Naive B cell (primary cell): ENCODE measurements around the gene NR5A1. TPM values are rescaled to one million over a fixed set of nuclear protein-coding genes. Genes with fewer than 3 reads are reported as not detected.

Experiments
- ATAC-seq, 2 donors: fragments of 150-1000 bp; cut with Tn5 transposase; 2 replicates each; pipeline ENCODE4 v1.10.0; 2021; ENCODE audit warnings: low read depth in 2 of 2, mild to moderate bottlenecking in 2 of 2, moderate library complexity in 2 of 2
- DNase-seq: peaks from one replicate; pipeline ENCODE4 v3.0.0; 2022
- H3K27ac Mint-ChIP-seq, 6 donors: one replicate each; pipeline ENCODE4 v1.8.0; 2020 to 2022; ENCODE audit warnings: mild to moderate bottlenecking in 6 of 6, mixed read lengths in 6 of 6, moderate library complexity in 5 of 6, inconsistent platforms in 2 of 6
- H3K27me3 Mint-ChIP-seq, 3 donors: one replicate each; pipeline ENCODE4 v1.8.0; 2021 to 2022; ENCODE audit warnings: mixed read lengths in 3 of 3, mild to moderate bottlenecking in 1 of 3
- H3K36me3 Mint-ChIP-seq, 2 donors: one replicate each; pipeline ENCODE4 v1.8.0; 2020 to 2022; ENCODE audit warnings: mixed read lengths in 2 of 2, inconsistent platforms in 1 of 2, mild to moderate bottlenecking in 1 of 2
- H3K4me1 Mint-ChIP-seq, 3 donors: one replicate each; pipeline ENCODE4 v1.8.0; 2020 to 2022; ENCODE audit warnings: mixed read lengths in 3 of 3, inconsistent platforms in 1 of 3, mild to moderate bottlenecking in 1 of 3, moderate library complexity in 1 of 3
- H3K4me3 Mint-ChIP-seq, 8 donors: one replicate each; pipeline ENCODE4 v1.8.0; 2020 to 2022; ENCODE audit warnings: mild to moderate bottlenecking in 8 of 8, mixed read lengths in 8 of 8, moderate library complexity in 8 of 8, inconsistent platforms in 2 of 8
- H3K9me3 Mint-ChIP-seq, 7 donors: one replicate each; pipeline ENCODE4 v1.8.0; 2020 to 2022; ENCODE audit warnings: mixed read lengths in 7 of 7, mild to moderate bottlenecking in 5 of 7, inconsistent platforms in 2 of 7, moderate library complexity in 1 of 7
- polyA plus RNA-seq, 6 donors: library from polyadenylated mRNA; unstranded; fragments of 300-500 nt; fragmentation: Illumina TruSeq; gene quantifications; one replicate each; pipeline ENCODE4 v1.2.3, GENCODE V29; 2021; ENCODE audit warnings: low read depth in 6 of 6

The NR5A1 gene
- polyA plus RNA-seq, 6 donors from 2014 or later: not detected

GRCh38 chr9:124510650-124511425 lies 3.6 kb upstream of the NR5A1 start:
- H3K27me3 Mint-ChIP-seq: peaks cover 4 to 45% (median 42%) of the 10 kb centered on the region in 3 donors
- no peak for DNase-seq
- H3K9me3 Mint-ChIP-seq: no peaks in the 10 kb centered on the region
- peak overlapping the region in 1 of 6 donors; percentile 24 for H3K27ac Mint-ChIP-seq
- H3K36me3 Mint-ChIP-seq: no peaks in the 10 kb centered on the region
- no peak overlapping the region for H3K4me3 Mint-ChIP-seq
- peaks cover 2 to 9% (median 7%) of the 10 kb centered on the region in 3 donors for H3K4me1 Mint-ChIP-seq
- ATAC-seq: no peak

DNA sequence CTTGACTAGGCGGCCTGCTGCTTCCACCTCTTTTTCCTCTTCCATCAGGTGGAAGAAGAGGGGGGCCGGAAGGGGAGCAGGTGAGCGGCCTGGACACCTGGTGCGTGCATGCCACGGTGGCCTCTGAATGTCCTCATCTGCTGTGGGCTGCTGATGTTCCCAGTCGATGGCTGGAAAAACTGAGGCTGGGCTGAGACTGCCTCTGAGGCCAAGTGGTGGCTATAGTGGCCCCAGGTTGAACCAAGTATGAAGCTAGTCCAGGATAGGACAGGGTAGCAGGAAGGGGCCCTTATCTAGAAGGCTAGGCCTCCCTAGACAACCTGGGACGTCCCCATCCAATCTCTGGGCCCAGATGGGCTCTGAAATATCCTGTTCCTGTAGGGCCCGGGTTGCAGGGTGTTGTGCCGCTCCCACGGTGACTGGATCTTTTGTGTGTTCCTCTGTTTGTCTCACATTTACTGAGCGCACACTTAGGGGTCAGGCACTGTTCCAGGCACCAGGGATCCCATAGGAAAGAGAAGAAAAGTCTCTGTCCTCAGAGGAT lies 753 bp upstream of the NR5A1 start:
- H3K27me3 Mint-ChIP-seq: peaks cover 8 to 59% (median 59%) of the 10 kb centered on the region in 3 donors
- H3K27ac Mint-ChIP-seq: no peak overlapping the region
- no peak for DNase-seq
- peaks cover 0 to 9% of the 10 kb centered on the region in 2 donors for H3K36me3 Mint-ChIP-seq
- peaks cover 0 to 4% (median 0%) of the 10 kb centered on the region in 7 donors for H3K9me3 Mint-ChIP-seq
- ATAC-seq: no peak
- H3K4me1 Mint-ChIP-seq: peaks cover 13 to 20% (median 15%) of the 10 kb centered on the region in 3 donors
- H3K4me3 Mint-ChIP-seq: peak overlapping the region in 1 of 8 donors; percentile 35

GRCh38 chr9:124506433-124506832 lies 766 bp downstream of the NR5A1 start:
- peaks cover 0 to 9% of the 10 kb centered on the region in 2 donors for H3K36me3 Mint-ChIP-seq
- no peak for DNase-seq
- peak overlapping the region in 1 of 8 donors; percentile 10 for H3K4me3 Mint-ChIP-seq
- peaks cover 10 to 13% (median 10%) of the 10 kb centered on the region in 3 donors for H3K4me1 Mint-ChIP-seq
- H3K27ac Mint-ChIP-seq: no peak overlapping the region
- peaks cover 0 to 4% (median 0%) of the 10 kb centered on the region in 7 donors for H3K9me3 Mint-ChIP-seq
- peaks cover 7 to 61% (median 47%) of the 10 kb centered on the region in 3 donors for H3K27me3 Mint-ChIP-seq
- no peak for ATAC-seq

- DNase-seq: no peak
These were observed 1.3 kb downstream of the NR5A1 start for GRCh38 chr9:124505901-124506346.

DNA sequence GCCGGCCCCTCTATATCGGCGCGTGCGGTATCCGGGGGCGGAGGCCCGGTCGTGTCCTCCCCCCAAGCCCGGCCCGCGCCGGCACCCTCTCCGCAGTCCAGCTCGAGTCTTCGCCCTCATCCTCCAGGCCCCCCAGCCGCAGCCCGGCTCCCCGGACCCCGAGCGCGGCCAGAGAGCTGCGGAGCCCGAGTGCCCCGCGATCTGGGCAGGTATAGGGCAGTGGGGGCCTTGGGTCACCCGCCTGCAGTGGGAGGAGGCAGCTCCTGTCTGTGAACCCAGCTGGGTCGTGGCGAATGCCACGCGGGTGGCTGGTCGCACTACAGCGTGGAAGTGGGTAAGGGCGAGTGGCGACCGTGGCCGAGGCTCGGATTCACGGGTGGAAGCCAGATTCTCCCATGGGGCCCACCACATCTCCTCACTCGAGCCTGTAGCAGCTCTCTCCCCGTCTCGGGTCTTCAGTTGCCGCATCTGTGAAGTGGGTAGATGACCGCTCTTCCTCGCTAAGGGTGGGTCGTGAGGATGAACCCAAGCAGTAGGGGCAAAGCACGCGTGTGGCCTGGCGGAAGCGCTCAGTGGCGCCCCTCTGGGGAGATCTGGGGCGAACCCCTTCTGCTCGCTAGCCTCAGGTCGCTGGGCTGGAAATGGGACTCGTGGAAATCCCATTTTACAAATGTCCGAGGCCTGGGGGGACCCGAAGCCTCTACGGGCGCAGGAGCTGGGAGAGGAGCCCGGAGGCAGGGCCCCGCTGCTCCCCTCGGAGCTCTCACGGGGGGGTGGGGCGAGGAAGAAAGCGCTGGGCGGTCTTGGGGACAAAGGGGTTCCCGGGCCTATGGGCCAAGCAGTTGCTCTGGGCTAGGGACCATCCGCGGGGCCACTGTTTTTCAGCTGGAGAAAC lies 1.9 kb downstream of the NR5A1 start:
- H3K36me3 Mint-ChIP-seq: peaks cover 0 to 9% of the 10 kb centered on the region in 2 donors
- peaks cover 0 to 4% (median 0%) of the 10 kb centered on the region in 7 donors for H3K9me3 Mint-ChIP-seq
- H3K4me1 Mint-ChIP-seq: peaks cover 10 to 14% (median 13%) of the 10 kb centered on the region in 3 donors
- H3K27me3 Mint-ChIP-seq: peaks cover 12 to 62% (median 45%) of the 10 kb centered on the region in 3 donors
- ATAC-seq (no peak), DNase-seq (no peak)
- peak overlapping the region in 6 of 8 donors; percentile 29 to 68 (median 46) for H3K4me3 Mint-ChIP-seq
- H3K27ac Mint-ChIP-seq: peak overlapping the region in 1 of 6 donors; percentile 68

More at GRCh38 chr9:124505901-124506346, 1.3 kb downstream of the NR5A1 start:
- peaks cover 0 to 4% (median 0%) of the 10 kb centered on the region in 7 donors for H3K9me3 Mint-ChIP-seq
- H3K4me3 Mint-ChIP-seq: no peak overlapping the region
- ATAC-seq: no peak
- H3K27me3 Mint-ChIP-seq: peaks cover 9 to 61% (median 46%) of the 10 kb centered on the region in 3 donors
- H3K36me3 Mint-ChIP-seq: peaks cover 0 to 9% of the 10 kb centered on the region in 2 donors
- H3K27ac Mint-ChIP-seq: no peak overlapping the region
- H3K4me1 Mint-ChIP-seq: peaks cover 10 to 13% (median 11%) of the 10 kb centered on the region in 3 donors

DNA sequence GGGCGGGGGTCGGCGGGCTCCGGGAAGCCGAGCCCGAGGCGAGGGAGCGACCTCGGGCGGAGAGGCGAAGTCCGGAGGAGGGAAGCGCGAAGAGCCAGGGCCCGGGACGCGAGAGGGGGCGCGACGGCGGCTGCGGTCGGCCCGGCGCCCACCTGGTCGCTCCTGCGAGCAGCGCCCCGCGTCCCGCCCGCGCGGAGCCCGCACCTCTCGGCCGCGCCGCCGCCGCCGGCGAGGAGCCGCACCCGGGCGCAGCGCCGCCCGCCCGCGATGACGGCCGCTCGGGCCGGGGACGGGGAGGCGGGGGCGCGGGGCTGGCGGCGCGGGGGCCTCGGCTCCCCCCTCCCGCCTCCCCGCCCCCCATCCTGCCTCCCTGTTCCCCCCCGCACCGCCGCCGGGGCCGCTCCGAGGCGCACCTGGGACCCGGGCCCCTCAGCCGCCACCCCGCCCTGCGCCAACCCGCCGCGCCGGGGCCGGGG lies 2.6 kb downstream of the NR5A1 start:
- peak overlapping the region in 1 of 8 donors; percentile 84 for H3K4me3 Mint-ChIP-seq
- H3K36me3 Mint-ChIP-seq: peaks cover 0 to 9% of the 10 kb centered on the region in 2 donors
- no peak overlapping the region for H3K27ac Mint-ChIP-seq
- H3K4me1 Mint-ChIP-seq: peaks cover 13 to 16% (median 13%) of the 10 kb centered on the region in 3 donors
- H3K27me3 Mint-ChIP-seq: peaks cover 15 to 65% (median 46%) of the 10 kb centered on the region in 3 donors
- peaks cover 0 to 4% (median 0%) of the 10 kb centered on the region in 7 donors for H3K9me3 Mint-ChIP-seq
- no peak for ATAC-seq
- no peak for DNase-seq

- Mint-ChIP-seq H3K27ac (peak overlapping the region in 3 of 6 donors; percentile 75 to 94 (median 81)), H3K4me3 (peak overlapping the region; percentile 78 to 92 (median 86)), H3K9me3 (peaks cover 0 to 4% (median 0%) of the 10 kb centered on the region in 7 donors), H3K4me1 (peaks cover 13 to 18% (median 17%) of the 10 kb centered on the region in 3 donors), H3K36me3 (peaks cover 0 to 9% of the 10 kb centered on the region in 2 donors), H3K27me3 (peaks cover 17 to 67% (median 50%) of the 10 kb centered on the region in 3 donors)
- DNase-seq: no peak
- ATAC-seq: no peak
These were observed 3.3 kb downstream of the NR5A1 start for GRCh38 chr9:124503713-124504529.

- no peak for ATAC-seq
- DNase-seq: no peak
- Mint-ChIP-seq H3K27me3 (peaks cover 17 to 68% (median 50%) of the 10 kb centered on the region in 3 donors), H3K9me3 (peaks cover 0 to 4% (median 0%) of the 10 kb centered on the region in 7 donors), H3K4me3 (peak overlapping the region in 4 of 8 donors; percentile 66 to 86 (median 82)), H3K27ac (no peak overlapping the region), H3K36me3 (peaks cover 0 to 9% of the 10 kb centered on the region in 2 donors), H3K4me1 (peaks cover 13 to 20% (median 18%) of the 10 kb centered on the region in 3 donors)
These were observed 4.2 kb downstream of the NR5A1 start for GRCh38 chr9:124502711-124503702.

- no peak for ATAC-seq
- peak overlapping the region in 2 of 8 donors; percentile 1 to 20 for H3K4me3 Mint-ChIP-seq
These were observed 5.4 kb downstream of the NR5A1 start for GRCh38 chr9:124501771-124502320.

GRCh38 chr9:124500796-124501611 lies 6.2 kb downstream of the NR5A1 start:
- peak overlapping the region in 2 of 6 donors; percentile 34 to 96 for H3K27ac Mint-ChIP-seq
- peaks cover 18 to 29% (median 21%) of the 10 kb centered on the region in 3 donors for H3K4me1 Mint-ChIP-seq
- peak overlapping the region in 1 of 8 donors; percentile 19 for H3K4me3 Mint-ChIP-seq
- peaks cover 0 to 9% of the 10 kb centered on the region in 2 donors for H3K36me3 Mint-ChIP-seq
- peaks cover 0 to 4% (median 0%) of the 10 kb centered on the region in 7 donors for H3K9me3 Mint-ChIP-seq
- DNase-seq (no peak), ATAC-seq (no peak)
- H3K27me3 Mint-ChIP-seq: peaks cover 17 to 58% (median 41%) of the 10 kb centered on the region in 3 donors

More at GRCh38 chr9:124501771-124502320, 5.4 kb downstream of the NR5A1 start:
- peaks cover 0 to 4% (median 0%) of the 10 kb centered on the region in 7 donors for H3K9me3 Mint-ChIP-seq
- peak overlapping the region in 1 of 6 donors; percentile 74 for H3K27ac Mint-ChIP-seq
- DNase-seq: no peak
- H3K27me3 Mint-ChIP-seq: peaks cover 17 to 66% (median 48%) of the 10 kb centered on the region in 3 donors
- H3K4me1 Mint-ChIP-seq: peaks cover 13 to 24% (median 18%) of the 10 kb centered on the region in 3 donors
- H3K36me3 Mint-ChIP-seq: peaks cover 0 to 9% of the 10 kb centered on the region in 2 donors
